Smooth muscle cell (in vitro differentiated cells): ENCODE results near the gene LUC7L2. TPM values are rescaled to one million over a fixed set of nuclear protein-coding genes. Genes with fewer than 3 reads are reported as not detected.

ENCODE experiments used
- DNase-seq: peaks from one replicate; lab custom pipeline; 2025; ENCODE audit not compliant: unreplicated experiment; lab: John Stamatoyannopoulos, UW
- H2AFZ ChIP-seq: fragments of 200-600 bp; sonication (generic); 2 replicates; pipeline ENCODE4 v1.6.0; 2016; ENCODE audit warnings: antibody characterized with exemption, low read depth, mild to moderate bottlenecking
- H3F3A ChIP-seq: fragments of 200-600 bp; sonication (generic); 2 replicates; pipeline ENCODE4 v1.6.0; 2017; ENCODE audit warnings: antibody characterized with exemption, low read depth
- H3K27ac ChIP-seq: fragments of 200-600 bp; sonication (generic); 2 replicates; pipeline ENCODE4 v1.5.1; 2016; ENCODE audit warnings: low read depth, mild to moderate bottlenecking
- H3K27me3 ChIP-seq: fragments of 200-600 bp; sonication (generic); 2 replicates; pipeline ENCODE4 v1.6.1; 2016; ENCODE audit warnings: low read depth, mild to moderate bottlenecking
- H3K36me3 ChIP-seq: fragments of 200-600 bp; sonication (generic); 2 replicates; pipeline ENCODE4 v1.5.1; 2016; ENCODE audit warnings: low read depth
- H3K4me1 ChIP-seq: fragments of 200-600 bp; sonication (generic); 2 replicates; pipeline ENCODE4 v1.5.1; 2016; ENCODE audit warnings: low read depth
- H3K4me2 ChIP-seq: fragments of 200-600 bp; sonication (generic); 2 replicates; pipeline ENCODE4 v1.6.0; 2016; ENCODE audit warnings: mild to moderate bottlenecking
- H3K4me3 ChIP-seq: fragments of 200-600 bp; sonication (generic); 2 replicates; pipeline ENCODE4 v1.5.1; 2016; ENCODE audit warnings: mild to moderate bottlenecking
- H3K79me2 ChIP-seq: fragments of 200-600 bp; sonication (generic); 2 replicates; pipeline ENCODE4 v1.6.0; 2016; ENCODE audit warnings: low read depth, mild to moderate bottlenecking
- H3K9ac ChIP-seq: fragments of 200-600 bp; sonication (generic); 2 replicates; pipeline ENCODE4 v1.6.0; 2016; ENCODE audit warnings: low read depth
- H3K9me3 ChIP-seq: fragments of 200-600 bp; sonication (generic); replicated peaks from 2 replicates; pipeline ENCODE4 v1.5.1; 2016; ENCODE audit warnings: low read depth
- H4K20me1 ChIP-seq: fragments of 200-600 bp; sonication (generic); 2 replicates; pipeline ENCODE4 v1.6.0; 2016; ENCODE audit warnings: low read depth
- WGBS: methylation state at CpG from one replicate; pipeline ENCODE4 v1.1.7; 2016; ENCODE audit warnings: low lambda C conversion rate; 5-methylcytosine and 5-hydroxymethylcytosine counted together
- polyA plus RNA-seq: library from polyadenylated mRNA; unstranded; fragments of >200 nt; fragmentation: Nextera tagmentation; extraction: Ambion mirVana; gene quantifications from 2 replicates; pipeline ENCODE4 v1.2.1, GENCODE V29; 2016
- total RNA-seq: library from RNA; depleted of rRNA; stranded (reverse); fragments of >200 nt; gene quantifications from 2 replicates; pipeline ENCODE4 v1.2.3, GENCODE V29; 2014
- TF ChIP-seq, protein P1 (sequence below): fragments of 200-600 bp; sonication (generic); IDR thresholded peaks from 2 replicates; pipeline ENCODE4 v1.5.1; 2017; ENCODE audit warnings: borderline replicate concordance, mild to moderate bottlenecking, antibody characterized with exemption; ENCODE audit not compliant: insufficient read depth, poor library complexity, severe bottlenecking

Gene LUC7L2
- total and polyA plus RNA-seq, 2 experiments from 2014 or later = 60.0 to 70.5 TPM

DNA sequence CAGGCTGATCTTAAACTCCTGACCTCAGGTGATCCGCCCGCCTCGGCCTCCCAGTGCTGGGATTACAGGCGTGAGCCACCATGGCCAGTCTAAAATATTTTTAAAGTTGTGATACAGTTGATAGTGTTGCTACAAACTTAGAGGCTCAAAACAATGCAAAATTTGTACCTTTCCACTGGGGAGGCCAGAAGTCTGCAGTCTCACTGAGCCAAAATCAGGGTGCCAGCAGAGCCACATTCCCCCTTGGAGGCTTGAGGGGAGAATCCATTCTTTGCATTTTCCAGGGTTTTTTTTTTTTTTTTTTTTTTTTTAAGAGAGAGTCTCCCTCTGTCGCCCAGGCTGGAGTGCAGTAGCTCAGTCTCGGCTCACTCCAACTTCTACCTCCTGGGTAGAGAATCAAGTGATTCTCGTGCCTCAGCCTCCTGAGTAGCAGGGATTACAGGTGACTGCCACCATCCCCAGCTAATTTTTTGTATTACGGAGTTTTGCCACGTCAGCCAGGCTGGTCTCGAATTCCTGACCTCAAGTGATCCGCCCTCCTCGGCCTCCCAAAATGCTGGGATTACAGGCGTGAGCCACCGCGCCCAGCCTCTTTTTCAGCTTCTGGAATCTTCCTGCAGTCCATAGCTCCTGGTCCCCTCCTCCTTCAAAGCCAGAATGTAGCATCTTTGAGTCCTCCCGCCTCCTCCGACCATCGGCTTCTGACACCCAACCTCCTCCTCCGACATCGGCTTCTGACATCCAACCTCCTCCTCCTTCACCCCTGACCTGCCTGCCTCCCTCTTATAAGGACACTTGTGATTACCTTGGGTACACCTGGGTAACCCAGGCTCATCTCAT lies 86.6 kb downstream of the LUC7L2 start:
- H3K9me3 ChIP-seq = no peaks in the 10 kb centered on the region
- 94% methylated on average over 20 of the region's 20 CpGs for WGBS
- no peaks in the 10 kb centered on the region for H4K20me1 ChIP-seq
- H3K4me1 ChIP-seq = no peaks in the 10 kb centered on the region
- H3F3A ChIP-seq = no peaks in the 10 kb centered on the region
- H3K4me2 ChIP-seq = no peak overlapping the region
- no peaks in the 10 kb centered on the region for H3K79me2 ChIP-seq
- no peaks in the 10 kb centered on the region for H3K27me3 ChIP-seq
- H3K9ac ChIP-seq = no peak overlapping the region
- H3K36me3 ChIP-seq = no peaks in the 10 kb centered on the region
- DNase-seq = no peak
- TF ChIP-seq, protein P1, sequence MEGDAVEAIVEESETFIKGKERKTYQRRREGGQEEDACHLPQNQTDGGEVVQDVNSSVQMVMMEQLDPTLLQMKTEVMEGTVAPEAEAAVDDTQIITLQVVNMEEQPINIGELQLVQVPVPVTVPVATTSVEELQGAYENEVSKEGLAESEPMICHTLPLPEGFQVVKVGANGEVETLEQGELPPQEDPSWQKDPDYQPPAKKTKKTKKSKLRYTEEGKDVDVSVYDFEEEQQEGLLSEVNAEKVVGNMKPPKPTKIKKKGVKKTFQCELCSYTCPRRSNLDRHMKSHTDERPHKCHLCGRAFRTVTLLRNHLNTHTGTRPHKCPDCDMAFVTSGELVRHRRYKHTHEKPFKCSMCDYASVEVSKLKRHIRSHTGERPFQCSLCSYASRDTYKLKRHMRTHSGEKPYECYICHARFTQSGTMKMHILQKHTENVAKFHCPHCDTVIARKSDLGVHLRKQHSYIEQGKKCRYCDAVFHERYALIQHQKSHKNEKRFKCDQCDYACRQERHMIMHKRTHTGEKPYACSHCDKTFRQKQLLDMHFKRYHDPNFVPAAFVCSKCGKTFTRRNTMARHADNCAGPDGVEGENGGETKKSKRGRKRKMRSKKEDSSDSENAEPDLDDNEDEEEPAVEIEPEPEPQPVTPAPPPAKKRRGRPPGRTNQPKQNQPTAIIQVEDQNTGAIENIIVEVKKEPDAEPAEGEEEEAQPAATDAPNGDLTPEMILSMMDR = no peak
- no peak overlapping the region for H3K27ac ChIP-seq
- no peak overlapping the region for H3K4me3 ChIP-seq
- H2AFZ ChIP-seq = no peak overlapping the region

DNA sequence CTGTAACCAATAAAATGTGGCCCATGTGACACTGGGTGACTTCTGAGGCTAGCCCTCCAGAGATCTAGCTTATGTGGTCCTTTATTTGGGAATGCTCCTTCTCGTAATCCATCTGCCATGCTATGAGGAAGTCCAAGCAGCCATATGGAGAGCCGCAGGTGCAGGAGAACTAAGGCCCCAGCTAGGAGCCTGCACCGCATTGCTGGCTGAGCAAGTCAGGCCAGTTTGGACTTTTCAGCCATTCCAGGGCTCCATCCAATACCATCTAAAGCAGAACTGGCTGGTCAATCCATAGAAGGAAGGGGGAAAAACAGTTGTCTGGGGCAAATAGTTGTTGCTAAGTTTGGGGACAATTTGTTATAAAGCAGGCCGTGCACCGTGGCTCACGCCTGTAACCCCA lies 91.2 kb downstream of the LUC7L2 start:
- TF ChIP-seq, protein P1 = no peak
- Histone ChIP-seq H3K27ac (no peak overlapping the region), H3K4me2 (no peak overlapping the region), H3K36me3 (no peaks in the 10 kb centered on the region), H3F3A (no peaks in the 10 kb centered on the region), H2AFZ (no peak overlapping the region), H3K4me1 (no peaks in the 10 kb centered on the region), H4K20me1 (no peaks in the 10 kb centered on the region), H3K4me3 (no peak overlapping the region), H3K79me2 (no peaks in the 10 kb centered on the region), H3K27me3 (no peaks in the 10 kb centered on the region), H3K9ac (no peak overlapping the region), H3K9me3 (no peaks in the 10 kb centered on the region)
- 93% methylated on average over 6 of the region's 6 CpGs for WGBS
- DNase-seq = no peak

- H3K79me2 ChIP-seq = no peaks in the 10 kb centered on the region
- H3F3A ChIP-seq = no peaks in the 10 kb centered on the region
- no peaks in the 10 kb centered on the region for H4K20me1 ChIP-seq
- no peaks in the 10 kb centered on the region for H3K9me3 ChIP-seq
- H3K27ac ChIP-seq = no peak overlapping the region
- H3K36me3 ChIP-seq = no peaks in the 10 kb centered on the region
- H3K4me3 ChIP-seq = no peak overlapping the region
- no peaks in the 10 kb centered on the region for H3K4me1 ChIP-seq
- DNase-seq = no peak
- H2AFZ ChIP-seq = no peak overlapping the region
- no peak overlapping the region for H3K4me2 ChIP-seq
- H3K9ac ChIP-seq = no peak overlapping the region
- TF ChIP-seq, protein P1 = no peak
- H3K27me3 ChIP-seq = no peaks in the 10 kb centered on the region
- 90% methylated on average over 6 of the region's 6 CpGs for WGBS
Observed at GRCh38 chr7:139451638-139452037, 91.9 kb downstream of the LUC7L2 start.
